HEK293 (cell line): ENCODE data around the gene ATRNL1.
"Not testable (repeated sequence)": the region's sequence is repeated elsewhere in the genome, so short reads cannot be mapped to it uniquely, and the experiment has no call there.

Source experiments
- AEBP2 ChIP-seq: fragments of 450-650 bp; formaldehyde crosslinking; IDR thresholded peaks from 2 replicates; pipeline ENCODE4 v1.5.1; 2016; ENCODE audit warnings: missing biosample characterization, missing genetic modification characterization, borderline replicate concordance
- CTCF ChIP-seq: fragments of 450-650 bp; formaldehyde crosslinking; IDR thresholded peaks from 2 replicates; pipeline ENCODE4 v1.5.1; 2016; ENCODE audit warnings: missing biosample characterization, missing genetic modification characterization
- KLF16 ChIP-seq: fragments of 450-650 bp; formaldehyde crosslinking; IDR thresholded peaks from 2 replicates; pipeline ENCODE4 v1.5.1; 2017; ENCODE audit warnings: missing biosample characterization, missing genetic modification characterization
- MEIS1 ChIP-seq: sonication (generic); formaldehyde crosslinking; IDR thresholded peaks from 2 replicates; pipeline ENCODE4 v1.8.1; 2022; ENCODE audit warnings: missing genetic modification reagents, mild to moderate bottlenecking, borderline replicate concordance
- REPIN1 ChIP-seq: fragments of 450-650 bp; formaldehyde crosslinking; IDR thresholded peaks from 2 replicates; pipeline ENCODE4 v1.5.1; 2017; ENCODE audit warnings: missing biosample characterization, missing genetic modification characterization, low read depth
- REST ChIP-seq: fragments of 450-650 bp; formaldehyde crosslinking; IDR thresholded peaks from 2 replicates; pipeline ENCODE4 v1.5.1; 2016; ENCODE audit warnings: missing biosample characterization, missing genetic modification characterization
- SETDB1 ChIP-seq: IDR thresholded peaks from one replicate; pipeline ENCODE4 v1.6.1; 2017; ENCODE audit warnings: mild to moderate bottlenecking, low read length, moderate library complexity, mixed read lengths; ENCODE audit not compliant: insufficient read length
- YY1 ChIP-seq: fragments of 450-650 bp; formaldehyde crosslinking; IDR thresholded peaks from 2 replicates; pipeline ENCODE4 v1.5.1; 2018; ENCODE audit warnings: missing biosample characterization, missing genetic modification characterization
- ZBTB1 ChIP-seq: fragments of 450-650 bp; formaldehyde crosslinking; IDR thresholded peaks from 2 replicates; pipeline ENCODE4 v1.5.1; 2016; ENCODE audit warnings: missing biosample characterization, missing genetic modification characterization
- ZBTB10 ChIP-seq: fragments of 450-650 bp; formaldehyde crosslinking; IDR thresholded peaks from 2 replicates; pipeline ENCODE4 v1.5.1; 2016; ENCODE audit warnings: missing biosample characterization, missing genetic modification characterization
- ZEB2 ChIP-seq: fragments of 450-650 bp; formaldehyde crosslinking; IDR thresholded peaks from 2 replicates; pipeline ENCODE4 v1.5.1; 2016; ENCODE audit warnings: missing biosample characterization, missing genetic modification characterization
- ZFP3 ChIP-seq: fragments of 450-650 bp; formaldehyde crosslinking; IDR thresholded peaks from 2 replicates; pipeline ENCODE4 v1.5.1; 2016; ENCODE audit warnings: low read depth, missing biosample characterization, missing genetic modification characterization
- ZNF274 ChIP-seq, 2 experiments: fragments of 200-500 bp in 1 of 2; fragments of 450-650 bp in 1 of 2; sonication (Bioruptor generic) in 1 of 2; formaldehyde crosslinking in 1 of 2; IDR thresholded peaks; 2 replicates each; pipeline versions ENCODE4 v1.5.1 to v1.6.1; 2014 to 2016; ENCODE audit warnings: borderline replicate concordance in 1 of 2, inconsistent platforms in 1 of 2, low read length in 1 of 2, missing biosample characterization in 1 of 2, missing genetic modification characterization in 1 of 2
- ZNF548 ChIP-seq: fragments of 450-650 bp; formaldehyde crosslinking; IDR thresholded peaks from 2 replicates; pipeline ENCODE4 v1.5.1; 2016; ENCODE audit warnings: missing biosample characterization, missing genetic modification characterization

- not testable (repeated sequence) for TF ChIP-seq AEBP2; REPIN1 (tag by site-specific recombination); ZBTB1 (tag by site-specific recombination); ZNF274 (IDR thresholded peaks at IDR 0.05; ENCODE audit: low read length); ZNF274 (tag by site-specific recombination; IDR thresholded peaks at IDR 0.05; ENCODE audit: borderline replicate concordance); ZNF548 (tag by site-specific recombination); YY1; CTCF (tag by site-specific recombination); ZFP3; REST (tag by site-specific recombination); KLF16 (tag by site-specific recombination); ZBTB10 (tag by site-specific recombination); SETDB1; MEIS1; ZEB2 (tag by site-specific recombination)
These were observed 160.6 kb downstream of the ATRNL1 start for GRCh38 chr10:115253765-115254164.
